SJCRH30 (cell line): Measurements from ENCODE around the gene LAMA1. TPM values are rescaled to one million over a fixed set of nuclear protein-coding genes. Genes with fewer than 3 reads are reported as not detected.
A peak's percentile ranks its signal among the peaks of the same experiment; 100 is the strongest.
"Not testable (repeated sequence)": the region's sequence is repeated elsewhere in the genome, so short reads cannot be mapped to it uniquely, and the experiment has no call there.

Experiments
- DNase-seq, 2 experiments: peaks; one replicate each; pipeline ENCODE4 v3.0.0-alpha.2; 2015 to 2020
- H3K27ac ChIP-seq: fragments of 250-450 bp; sonication (Bioruptor Pico); 2 replicates; pipeline ENCODE4 v1.5.1; 2020; ENCODE audit warnings: mild to moderate bottlenecking, moderate library complexity
- H3K27me3 ChIP-seq: fragments of 250-450 bp; sonication (Bioruptor Pico); 2 replicates; pipeline ENCODE4 v1.5.1; 2020; ENCODE audit warnings: mild to moderate bottlenecking, moderate library complexity
- H3K36me3 ChIP-seq: fragments of 250-450 bp; sonication (Bioruptor Pico); 2 replicates; pipeline ENCODE4 v1.5.1; 2020; ENCODE audit warnings: mild to moderate bottlenecking, moderate library complexity
- H3K4me1 ChIP-seq: fragments of 250-450 bp; sonication (Bioruptor Pico); 2 replicates; pipeline ENCODE4 v1.5.1; 2020; ENCODE audit warnings: mild to moderate bottlenecking, moderate library complexity
- H3K4me3 ChIP-seq: fragments of 250-450 bp; sonication (Bioruptor Pico); 2 replicates; pipeline ENCODE4 v1.5.1; 2020; ENCODE audit warnings: mild to moderate bottlenecking, moderate library complexity
- H3K9me3 ChIP-seq: fragments of 250-450 bp; sonication (Bioruptor Pico); replicated peaks from 2 replicates; pipeline ENCODE4 v1.5.1; 2020; ENCODE audit warnings: mild to moderate bottlenecking, moderate library complexity
- total RNA-seq: library from RNA; depleted of rRNA; stranded (reverse); fragments of >200 nt; shearing (Covaris generic); gene quantifications from 2 replicates; pipeline ENCODE4 v1.2.3, GENCODE V29; 2014; rRNA removed

LAMA1 gene, protein sequence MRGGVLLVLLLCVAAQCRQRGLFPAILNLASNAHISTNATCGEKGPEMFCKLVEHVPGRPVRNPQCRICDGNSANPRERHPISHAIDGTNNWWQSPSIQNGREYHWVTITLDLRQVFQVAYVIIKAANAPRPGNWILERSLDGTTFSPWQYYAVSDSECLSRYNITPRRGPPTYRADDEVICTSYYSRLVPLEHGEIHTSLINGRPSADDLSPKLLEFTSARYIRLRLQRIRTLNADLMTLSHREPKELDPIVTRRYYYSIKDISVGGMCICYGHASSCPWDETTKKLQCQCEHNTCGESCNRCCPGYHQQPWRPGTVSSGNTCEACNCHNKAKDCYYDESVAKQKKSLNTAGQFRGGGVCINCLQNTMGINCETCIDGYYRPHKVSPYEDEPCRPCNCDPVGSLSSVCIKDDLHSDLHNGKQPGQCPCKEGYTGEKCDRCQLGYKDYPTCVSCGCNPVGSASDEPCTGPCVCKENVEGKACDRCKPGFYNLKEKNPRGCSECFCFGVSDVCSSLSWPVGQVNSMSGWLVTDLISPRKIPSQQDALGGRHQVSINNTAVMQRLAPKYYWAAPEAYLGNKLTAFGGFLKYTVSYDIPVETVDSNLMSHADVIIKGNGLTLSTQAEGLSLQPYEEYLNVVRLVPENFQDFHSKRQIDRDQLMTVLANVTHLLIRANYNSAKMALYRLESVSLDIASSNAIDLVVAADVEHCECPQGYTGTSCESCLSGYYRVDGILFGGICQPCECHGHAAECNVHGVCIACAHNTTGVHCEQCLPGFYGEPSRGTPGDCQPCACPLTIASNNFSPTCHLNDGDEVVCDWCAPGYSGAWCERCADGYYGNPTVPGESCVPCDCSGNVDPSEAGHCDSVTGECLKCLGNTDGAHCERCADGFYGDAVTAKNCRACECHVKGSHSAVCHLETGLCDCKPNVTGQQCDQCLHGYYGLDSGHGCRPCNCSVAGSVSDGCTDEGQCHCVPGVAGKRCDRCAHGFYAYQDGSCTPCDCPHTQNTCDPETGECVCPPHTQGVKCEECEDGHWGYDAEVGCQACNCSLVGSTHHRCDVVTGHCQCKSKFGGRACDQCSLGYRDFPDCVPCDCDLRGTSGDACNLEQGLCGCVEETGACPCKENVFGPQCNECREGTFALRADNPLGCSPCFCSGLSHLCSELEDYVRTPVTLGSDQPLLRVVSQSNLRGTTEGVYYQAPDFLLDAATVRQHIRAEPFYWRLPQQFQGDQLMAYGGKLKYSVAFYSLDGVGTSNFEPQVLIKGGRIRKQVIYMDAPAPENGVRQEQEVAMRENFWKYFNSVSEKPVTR (N-terminal part only)
- 11.9 and 12.0 TPM in 2 replicates for total RNA-seq

DNA sequence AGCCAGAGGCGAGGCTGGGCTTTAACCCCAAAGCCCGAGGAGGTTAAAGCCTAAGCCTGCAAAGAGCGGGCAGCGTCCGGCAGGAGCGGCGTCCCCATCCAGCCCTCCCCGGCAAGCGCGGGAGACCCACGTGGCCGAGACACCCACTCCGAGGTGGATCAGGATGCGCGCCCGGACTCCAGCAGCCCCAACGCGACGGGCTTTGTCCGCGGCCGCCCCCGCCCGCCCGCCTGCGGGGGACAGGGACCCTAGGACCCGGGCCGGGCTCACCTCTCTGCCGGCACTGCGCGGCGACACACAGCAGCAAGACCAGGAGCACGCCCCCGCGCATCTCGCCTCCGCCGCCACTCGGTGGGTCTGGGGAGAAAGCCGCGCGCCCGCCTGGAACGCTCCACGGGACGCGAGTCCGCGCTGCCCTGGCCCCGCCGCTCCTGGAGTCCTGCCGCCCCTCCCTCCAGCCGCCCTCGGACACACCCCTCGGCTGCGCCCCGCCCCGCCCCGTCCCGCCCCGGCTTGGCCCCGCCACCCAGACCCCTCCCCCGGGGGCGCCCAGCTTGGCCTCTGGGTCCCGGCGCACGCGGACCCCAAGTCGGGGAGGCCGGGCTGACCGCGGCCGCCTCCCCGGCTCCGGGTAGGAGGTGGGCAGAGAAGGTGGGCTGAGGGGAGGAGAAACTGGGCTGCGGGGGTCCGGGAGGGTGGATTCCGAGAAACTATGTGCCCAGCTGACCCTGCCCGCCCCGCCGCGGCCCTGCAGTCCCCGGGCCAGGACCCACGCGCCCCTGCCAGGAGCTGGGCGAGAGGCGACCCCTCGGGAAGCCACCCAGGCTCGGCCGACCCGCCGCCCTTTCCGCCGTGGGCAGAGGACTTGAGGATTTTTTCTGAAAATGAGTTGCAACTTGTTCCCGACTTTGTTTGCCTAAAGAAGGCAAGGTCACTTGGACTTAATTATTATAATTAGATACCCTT lies at the start of gene LAMA1:
Gene LAMA1, minus strand, starts transcription at position 408 of the 966 bp plus-strand sequence. Its CDS starts 77 bp downstream, at position 331.
- Histone ChIP-seq H3K27me3 (no peaks in the 10 kb centered on the region), H3K4me3 (peak within 1 kb of the TSS; percentile 60), H3K36me3 (no peaks in the 10 kb centered on the region), H3K4me1 (no peaks in the 10 kb centered on the region), H3K27ac (no peak within 1 kb of the TSS), H3K9me3 (no peaks in the 10 kb centered on the region)
- peak; percentile 38 to 39 for DNase-seq

DNA sequence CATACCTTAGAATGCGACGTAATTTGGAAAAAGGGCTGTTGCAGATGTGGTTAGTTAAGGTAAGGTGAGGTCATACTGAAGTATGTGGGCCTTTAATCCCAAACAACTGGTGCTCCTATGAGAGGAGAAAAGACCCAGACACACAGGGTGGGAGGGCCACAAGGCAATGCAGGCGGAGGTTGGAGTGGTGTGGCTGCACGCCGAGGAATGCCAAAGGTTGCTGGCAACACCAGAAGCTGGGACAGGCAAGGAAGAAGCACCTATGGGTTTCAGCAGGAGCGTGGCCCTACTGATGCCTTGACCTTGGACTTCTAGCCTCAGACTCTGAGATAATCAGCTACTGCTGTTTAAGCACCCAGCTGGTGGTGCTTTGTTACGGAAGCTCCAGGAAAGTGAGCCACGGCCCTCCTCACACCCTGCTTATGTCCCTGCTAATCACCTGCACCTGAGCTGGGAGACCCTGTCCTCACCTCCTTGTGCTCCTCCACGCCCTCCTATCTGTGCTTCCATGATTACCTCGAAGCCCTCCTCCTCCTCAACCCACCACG lies 48.3 kb upstream of the LAMA1 start:
- DNase-seq: peak in 1 of 2 experiments; percentile 14
- H3K9me3 ChIP-seq: no peaks in the 10 kb centered on the region
- H3K27ac ChIP-seq: no peak overlapping the region
- H3K4me1 ChIP-seq: no peaks in the 10 kb centered on the region; the same call in 1 of the 2 replicates
- H3K4me3 ChIP-seq: no peak overlapping the region
- no peaks in the 10 kb centered on the region for H3K27me3 ChIP-seq
- no peaks in the 10 kb centered on the region for H3K36me3 ChIP-seq

DNA sequence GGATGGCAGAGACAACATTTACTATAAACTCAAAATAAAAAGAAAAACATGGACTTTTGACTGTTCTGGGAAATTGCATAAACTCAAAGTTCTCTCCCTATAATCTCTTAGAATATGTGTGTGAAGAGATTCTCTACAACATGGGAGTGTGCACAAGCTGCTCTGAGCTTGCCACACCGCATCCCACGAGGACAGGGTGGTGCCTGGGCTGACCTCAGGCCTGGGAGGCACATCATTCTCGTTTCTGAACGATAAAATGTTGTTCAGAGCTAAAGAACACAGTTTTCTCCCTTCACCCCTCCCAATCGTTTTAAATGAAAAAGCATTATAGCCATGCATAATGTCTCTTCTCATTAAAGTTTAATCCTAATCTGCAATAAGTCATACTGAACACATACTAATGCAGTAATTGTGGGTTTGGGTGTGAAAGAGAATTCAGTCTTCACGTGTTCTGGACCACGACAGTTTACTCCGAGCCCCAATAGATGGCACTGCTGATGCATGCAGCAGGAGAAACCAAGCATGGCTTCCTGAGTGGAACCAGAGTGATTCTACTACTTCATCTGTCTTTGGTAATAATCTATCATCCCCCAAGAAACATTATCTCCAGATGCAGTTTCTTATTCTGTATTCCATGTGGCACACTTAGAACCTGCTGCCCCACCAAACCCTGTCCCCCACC lies 46.9 kb upstream of the LAMA1 start:
- DNase-seq: peak in 1 of 2 experiments; percentile 15
- no peaks in the 10 kb centered on the region for H3K27me3 ChIP-seq
- no peak overlapping the region for H3K4me3 ChIP-seq
- no peaks in the 10 kb centered on the region; the same call in 1 of the 2 replicates for H3K4me1 ChIP-seq
- no peaks in the 10 kb centered on the region for H3K9me3 ChIP-seq
- no peaks in the 10 kb centered on the region for H3K36me3 ChIP-seq
- no peak overlapping the region for H3K27ac ChIP-seq

DNA sequence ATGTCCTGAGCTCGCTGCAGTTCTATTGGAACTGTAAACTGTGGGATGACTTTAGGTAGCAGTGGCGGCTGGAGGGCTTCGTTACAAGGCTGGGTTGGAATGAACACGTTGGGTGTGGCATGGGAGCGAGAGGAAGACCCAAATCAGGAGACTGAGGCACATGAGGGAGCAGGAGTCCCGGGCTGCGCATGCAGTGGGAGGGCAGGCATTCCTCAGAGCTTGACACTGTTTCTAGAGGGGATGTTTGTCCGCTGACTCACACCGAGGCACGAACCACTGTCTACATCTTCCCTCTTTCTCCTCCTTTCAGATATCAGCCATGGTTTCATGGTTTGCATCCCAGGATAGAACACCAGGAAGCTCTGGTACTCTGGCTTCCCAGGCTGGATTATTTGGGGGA lies 40.6 kb upstream of the LAMA1 start:
- Histone ChIP-seq H3K27ac (no peak overlapping the region), H3K36me3 (no peaks in the 10 kb centered on the region), H3K4me3 (no peak overlapping the region), H3K27me3 (no peaks in the 10 kb centered on the region), H3K9me3 (no peaks in the 10 kb centered on the region), H3K4me1 (no peaks in the 10 kb centered on the region)
- DNase-seq: no peak

DNA sequence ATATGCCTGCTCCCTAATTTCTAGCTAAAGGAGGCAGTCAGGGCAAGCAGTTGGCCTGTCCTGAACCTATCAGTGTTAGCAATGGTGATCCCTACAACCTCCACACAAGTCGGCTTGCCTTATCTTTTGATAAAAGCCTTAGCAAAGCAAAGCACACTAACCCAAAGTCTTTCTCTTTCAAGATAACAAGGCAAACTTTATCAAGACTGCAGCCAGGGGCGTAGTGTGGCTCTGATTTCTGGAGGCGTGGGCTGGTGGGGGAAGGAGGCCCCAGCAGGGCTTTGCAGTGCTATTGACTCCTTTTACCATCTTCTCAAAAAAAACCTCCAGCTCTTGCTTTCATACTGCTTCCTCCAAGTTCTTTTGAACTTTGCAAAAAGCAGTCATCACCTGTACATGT lies 40.2 kb upstream of the LAMA1 start:
- Histone ChIP-seq H3K27ac (no peak overlapping the region), H3K4me1 (no peaks in the 10 kb centered on the region; the same call in 1 of the 2 replicates), H3K9me3 (no peaks in the 10 kb centered on the region), H3K4me3 (no peak overlapping the region), H3K36me3 (no peaks in the 10 kb centered on the region), H3K27me3 (no peaks in the 10 kb centered on the region)
- no peak for DNase-seq

DNA sequence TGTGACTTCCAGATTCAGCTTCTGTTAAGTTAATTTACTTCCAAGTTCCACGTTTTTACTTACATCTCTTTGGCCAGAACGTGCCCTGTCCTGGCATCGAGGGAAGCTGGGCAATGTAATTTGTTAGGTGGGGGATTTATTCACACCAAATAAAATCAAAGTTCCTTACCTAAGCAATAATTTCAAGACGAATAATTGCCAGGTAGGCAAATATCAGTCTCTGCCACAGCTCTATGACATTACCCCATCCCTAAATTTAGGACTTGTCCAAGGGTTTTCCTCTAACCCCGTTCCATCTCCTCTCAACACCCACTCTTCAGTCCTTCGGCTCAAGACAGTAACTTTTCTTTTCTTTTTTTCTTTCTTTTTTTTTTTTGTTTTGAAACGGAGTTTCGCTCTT lies 38.3 kb upstream of the LAMA1 start:
- Histone ChIP-seq H3K9me3 (no peaks in the 10 kb centered on the region), H3K27ac (no peak overlapping the region), H3K36me3 (no peaks in the 10 kb centered on the region), H3K4me1 (peaks cover 8% of the 10 kb centered on the region; the same call in 1 of the 2 replicates), H3K4me3 (no peak overlapping the region), H3K27me3 (no peaks in the 10 kb centered on the region)
- no peak for DNase-seq

DNA sequence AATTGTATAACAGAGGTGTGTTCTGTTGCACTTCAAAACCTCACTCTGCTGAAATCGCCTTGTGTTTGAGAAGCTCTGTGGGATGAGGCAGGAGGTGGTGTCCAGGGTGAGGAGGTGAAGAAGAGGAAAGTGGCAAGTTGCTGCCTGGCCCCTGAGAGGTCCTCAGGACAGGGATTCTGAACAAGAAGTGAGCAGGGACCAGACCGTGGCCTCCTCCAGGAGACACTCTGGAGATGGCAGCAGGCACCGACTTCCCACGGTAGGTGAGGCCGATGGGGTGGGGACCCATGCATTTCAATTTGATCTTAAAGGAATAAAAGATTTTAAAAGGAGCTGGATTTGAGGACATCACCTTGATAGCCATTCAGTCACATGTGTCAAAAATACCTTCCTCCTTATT lies 37.5 kb upstream of the LAMA1 start:
- no peak for DNase-seq
- H3K36me3 ChIP-seq: no peaks in the 10 kb centered on the region
- no peaks in the 10 kb centered on the region for H3K9me3 ChIP-seq
- H3K4me1 ChIP-seq: peaks cover 8% of the 10 kb centered on the region; the same call in 1 of the 2 replicates
- no peak overlapping the region for H3K4me3 ChIP-seq
- H3K27me3 ChIP-seq: no peaks in the 10 kb centered on the region
- no peak overlapping the region for H3K27ac ChIP-seq

DNA sequence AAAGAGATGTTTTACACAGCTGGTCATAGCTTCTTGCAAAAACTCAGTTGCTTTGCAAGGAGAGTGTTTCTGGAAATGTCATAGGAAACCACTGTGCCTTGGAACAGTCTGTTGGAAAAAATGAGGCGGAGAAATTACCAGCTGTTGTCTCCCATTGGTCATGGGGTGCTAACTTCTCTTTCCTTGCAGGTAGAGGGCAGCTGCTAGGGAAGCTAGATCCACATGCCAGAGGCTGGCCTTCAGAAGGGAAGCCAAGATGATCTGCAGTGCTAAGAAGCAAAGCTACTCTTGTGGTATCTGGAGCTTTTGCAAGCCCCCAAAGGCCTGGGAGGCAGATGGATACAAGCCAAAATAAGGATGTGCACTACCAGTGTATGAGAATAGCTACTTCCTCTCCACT lies 34.8 kb upstream of the LAMA1 start:
- Histone ChIP-seq H3K4me1 (peaks cover 8% of the 10 kb centered on the region; the same call in 1 of the 2 replicates), H3K9me3 (no peaks in the 10 kb centered on the region), H3K27me3 (no peaks in the 10 kb centered on the region), H3K4me3 (no peak overlapping the region), H3K36me3 (no peaks in the 10 kb centered on the region), H3K27ac (peak overlapping the region; percentile 70)
- peak; percentile 72 to 83 for DNase-seq

DNA sequence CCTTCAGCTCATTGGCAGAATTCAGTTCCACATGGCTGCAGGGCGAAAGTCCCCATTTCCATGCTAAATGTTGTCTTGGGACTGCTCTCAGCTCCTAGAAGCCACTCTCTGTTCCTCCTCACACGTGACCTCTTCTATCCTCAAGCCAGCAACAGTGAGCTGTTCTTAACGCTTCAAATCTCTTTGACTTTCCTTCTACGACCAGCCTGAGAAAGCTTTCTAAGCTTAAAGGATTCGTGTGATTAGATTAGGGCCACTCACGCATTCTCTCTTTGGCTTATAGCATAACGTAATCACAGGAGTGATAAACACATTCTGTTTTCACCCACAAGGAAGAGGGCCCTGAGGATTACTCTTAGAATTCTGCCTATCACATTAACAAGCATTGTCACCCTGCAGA lies 29.8 kb upstream of the LAMA1 start:
- DNase-seq: no peak
- Histone ChIP-seq H3K36me3 (no peaks in the 10 kb centered on the region), H3K27me3 (no peaks in the 10 kb centered on the region), H3K4me1 (peaks cover 6% of the 10 kb centered on the region; the same call in 1 of the 2 replicates), H3K9me3 (no peaks in the 10 kb centered on the region), H3K27ac (no peak overlapping the region), H3K4me3 (no peak overlapping the region)

DNA sequence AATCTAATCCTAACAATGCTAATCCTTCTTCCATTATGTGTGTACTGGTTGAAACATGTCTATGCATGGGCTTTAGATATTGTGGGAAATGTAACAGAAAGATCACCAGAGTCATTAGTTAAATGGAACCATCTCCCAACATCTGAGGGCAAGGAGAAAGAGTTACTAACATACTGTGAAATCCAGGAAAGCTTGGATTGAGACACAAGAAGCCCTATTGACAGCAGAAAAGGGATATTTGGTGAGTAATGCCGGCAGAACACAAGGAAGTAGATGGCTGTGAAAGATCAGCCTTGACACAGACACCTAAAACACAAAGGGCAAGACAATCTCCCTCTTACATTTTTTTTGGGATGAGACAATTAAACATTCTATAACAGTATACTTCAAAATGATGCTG lies 28.5 kb upstream of the LAMA1 start:
- Histone ChIP-seq H3K4me1 (no peaks in the 10 kb centered on the region), H3K27ac (no peak overlapping the region)
- no peak for DNase-seq

DNA sequence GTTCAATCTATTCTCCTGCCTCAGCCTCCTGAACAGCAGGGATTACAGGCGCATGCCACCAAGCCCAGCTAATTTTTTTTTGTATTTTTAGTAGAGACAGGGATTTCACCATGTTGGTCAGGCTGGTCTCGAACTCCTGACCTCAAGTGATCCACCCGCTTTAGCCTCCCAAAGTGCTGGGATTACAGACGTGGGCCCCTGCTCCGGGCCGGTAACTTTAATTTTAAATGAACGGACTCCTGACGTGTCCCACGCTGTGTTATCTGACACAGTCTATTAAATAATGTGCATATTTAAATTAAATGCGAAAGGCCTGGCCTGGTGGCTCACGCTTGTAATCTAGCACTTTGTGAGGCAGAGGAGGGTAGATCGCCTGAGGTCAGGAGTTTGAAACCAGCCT lies 27.3 kb upstream of the LAMA1 start:
- H3K27ac ChIP-seq, DNase-seq, H3K9me3 ChIP-seq, H3K4me3 ChIP-seq, H3K27me3 ChIP-seq, H3K4me1 ChIP-seq, H3K36me3 ChIP-seq: not testable (repeated sequence)

More for the DNA sequence above, 28.5 kb upstream of the LAMA1 start:
- Histone ChIP-seq H3K36me3 (no peaks in the 10 kb centered on the region), H3K9me3 (no peaks in the 10 kb centered on the region), H3K27me3 (no peaks in the 10 kb centered on the region), H3K4me3 (no peak overlapping the region)

DNA sequence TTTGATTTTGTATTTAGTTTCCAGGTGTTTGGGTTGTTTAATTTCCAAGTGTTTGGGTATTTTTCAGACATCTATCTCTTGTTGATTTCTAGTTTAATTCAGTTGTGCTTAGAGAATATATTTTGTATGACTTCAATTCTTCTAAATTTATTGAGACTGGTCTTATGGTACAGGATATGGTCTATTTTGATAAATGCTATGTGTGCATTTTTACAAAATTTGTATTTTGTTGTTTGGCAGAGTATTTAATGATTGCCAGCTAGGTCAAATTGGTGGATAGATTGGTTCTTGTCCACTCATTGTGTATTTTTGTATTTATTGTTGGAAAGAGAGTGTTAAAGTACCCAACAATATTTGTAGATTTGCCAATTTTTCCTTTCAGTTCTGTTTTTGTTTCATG lies 23.7 kb upstream of the LAMA1 start:
- Histone ChIP-seq H3K27me3 (no peaks in the 10 kb centered on the region), H3K36me3 (no peaks in the 10 kb centered on the region), H3K9me3 (no peaks in the 10 kb centered on the region), H3K4me1 (no peaks in the 10 kb centered on the region), H3K4me3 (no peak overlapping the region), H3K27ac (no peak overlapping the region)
- DNase-seq: no peak

DNA sequence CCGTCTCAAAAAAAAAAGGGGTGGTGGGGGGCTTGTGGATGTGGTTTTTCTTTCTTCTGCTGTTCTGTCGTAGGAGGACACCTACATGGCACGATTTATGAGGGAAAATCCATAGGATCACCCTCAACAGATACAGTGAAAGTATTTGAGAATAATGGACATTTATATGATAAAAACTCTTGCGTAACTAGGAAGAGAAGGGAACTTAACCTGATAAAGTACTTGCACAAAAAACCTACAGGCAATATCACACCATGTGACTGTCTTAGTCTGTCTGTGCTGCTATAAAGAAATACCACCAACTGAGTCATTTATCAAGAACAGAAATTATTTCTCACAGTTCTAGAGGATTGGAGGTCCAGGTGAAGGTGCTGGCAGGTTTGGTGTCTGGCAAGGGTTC lies 21.8 kb upstream of the LAMA1 start:
- Histone ChIP-seq H3K36me3 (no peaks in the 10 kb centered on the region), H3K4me1 (no peaks in the 10 kb centered on the region), H3K4me3 (no peak overlapping the region), H3K27me3 (no peaks in the 10 kb centered on the region), H3K9me3 (no peaks in the 10 kb centered on the region), H3K27ac (no peak overlapping the region)
- DNase-seq: no peak
